HG03342 (cell line): ENCODE results near the gene MBD4.
"Not testable (repeated sequence)": the region's sequence is repeated elsewhere in the genome, so short reads cannot be mapped to it uniquely, and the experiment has no call there.

ENCODE experiments used
- ATAC-seq: cut with Tn5 transposase; IDR thresholded peaks from one replicate; pipeline ENCODE4 v1.9.1; 2021; ENCODE audit warnings: mild to moderate bottlenecking, moderate library complexity; ENCODE audit not compliant: unreplicated experiment

MBD4 gene

GRCh38 chr3:129412542-129413198 lies 27.1 kb downstream of the MBD4 start:
- ATAC-seq = no peak

- no peak for ATAC-seq
These were observed 28.8 kb downstream of the MBD4 start for GRCh38 chr3:129410971-129411370.

GRCh38 chr3:129409541-129409940 lies 30.2 kb downstream of the MBD4 start:
- ATAC-seq = no peak

- ATAC-seq = no peak
These were observed 35.1 kb downstream of the MBD4 start for GRCh38 chr3:129404610-129405009.

GRCh38 chr3:129404130-129404529 lies 35.6 kb downstream of the MBD4 start:
- no peak for ATAC-seq

- ATAC-seq = no peak
These were observed 36.3 kb downstream of the MBD4 start for GRCh38 chr3:129403450-129403849.

GRCh38 chr3:129402616-129403015 lies 37.1 kb downstream of the MBD4 start:
- ATAC-seq = no peak

- no peak for ATAC-seq
These were observed 37.5 kb downstream of the MBD4 start for GRCh38 chr3:129402210-129402609.

- peak; percentile 26 for ATAC-seq
These were observed 39.8 kb downstream of the MBD4 start for GRCh38 chr3:129399895-129400357.

- ATAC-seq = peak; percentile 65
These were observed 40.4 kb downstream of the MBD4 start for GRCh38 chr3:129399145-129399894.

GRCh38 chr3:129398803-129399144 lies 41.0 kb downstream of the MBD4 start:
- no peak for ATAC-seq

GRCh38 chr3:129393760-129394564 lies 45.8 kb downstream of the MBD4 start:
- ATAC-seq = not testable (repeated sequence)

- ATAC-seq = no peak
These were observed 46.5 kb downstream of the MBD4 start for GRCh38 chr3:129393271-129393670.

- ATAC-seq = not testable (repeated sequence)
These were observed 47.5 kb downstream of the MBD4 start for GRCh38 chr3:129392106-129392887.

GRCh38 chr3:129391583-129391982 lies 48.2 kb downstream of the MBD4 start:
- ATAC-seq = not testable (repeated sequence)

GRCh38 chr3:129389572-129389937 lies 50.2 kb downstream of the MBD4 start:
- ATAC-seq = no peak

GRCh38 chr3:129388791-129389571 lies 50.8 kb downstream of the MBD4 start:
- not testable (repeated sequence) for ATAC-seq

GRCh38 chr3:129387487-129387886 lies 52.3 kb downstream of the MBD4 start:
- ATAC-seq = no peak

- no peak for ATAC-seq
These were observed 52.8 kb downstream of the MBD4 start for GRCh38 chr3:129386984-129387383.

GRCh38 chr3:129385507-129385906 lies 54.2 kb downstream of the MBD4 start:
- not testable (repeated sequence) for ATAC-seq
